ENCODE results near the gene TUBB8.

- no peak for TF ChIP-seq POLR2A (IDR thresholded peaks at IDR 0.05; ENCODE audit: low read length)
- no peak for TF ChIP-seq SMC3 (IDR thresholded peaks at IDR 0.05)
- no peak for TF ChIP-seq EP300 (IDR thresholded peaks at IDR 0.05)
- no peak for TF ChIP-seq REST (IDR thresholded peaks at IDR 0.05)
- TF ChIP-seq JUNB (IDR thresholded peaks at IDR 0.05), result no peak
- no peak for TF ChIP-seq CTCF (IDR thresholded peaks at IDR 0.05)
These were observed 40.2 kb upstream of the TUBB8 start for GRCh38 chr10:89248-89647.

All from A549 (cell line).